GM19035 (cell line): Measurements from ENCODE around the gene ATP6V0A4.
"Not testable (repeated sequence)": the region's sequence is repeated elsewhere in the genome, so short reads cannot be mapped to it uniquely, and the experiment has no call there.

Experiments used
- ATAC-seq: cut with Tn5 transposase; IDR thresholded peaks from one replicate; pipeline ENCODE4 v1.9.1; 2021; ENCODE audit not compliant: unreplicated experiment

The ATP6V0A4 gene

GRCh38 chr7:138705167-138705566 is 92.8 kb downstream of the ATP6V0A4 start:
- ATAC-seq: no peak

GRCh38 chr7:138701537-138701923 is 96.5 kb downstream of the ATP6V0A4 start:
- ATAC-seq: no peak

GRCh38 chr7:138700857-138701536 is 97.0 kb downstream of the ATP6V0A4 start, which contains the start of gene SVOPL:
TSS of gene SVOPL (minus strand) at chr7:138701362. CDS start at chr7:138679045, 22,317 bp downstream.
- no peak for ATAC-seq

DNA sequence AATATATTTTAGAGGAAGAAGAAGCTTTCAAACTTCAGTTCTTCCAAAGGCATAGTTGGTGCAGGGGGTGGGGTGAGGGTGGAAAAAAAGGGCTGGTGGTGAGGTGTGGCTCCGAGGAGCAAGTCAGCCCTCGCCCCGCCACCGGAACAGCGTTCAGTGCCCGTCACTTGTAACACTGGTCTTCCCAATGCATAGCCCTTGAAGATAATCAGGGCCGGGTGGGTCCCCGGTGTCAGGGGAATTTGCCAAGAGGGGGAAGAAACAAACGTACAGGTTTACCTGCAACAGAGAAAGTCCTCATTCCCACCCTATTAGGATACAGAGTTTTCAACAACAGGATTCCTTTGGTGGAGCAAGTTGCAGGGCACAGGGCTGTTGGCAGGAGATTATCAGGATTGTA is 98.3 kb downstream of the ATP6V0A4 start:
- ATAC-seq: no peak

DNA sequence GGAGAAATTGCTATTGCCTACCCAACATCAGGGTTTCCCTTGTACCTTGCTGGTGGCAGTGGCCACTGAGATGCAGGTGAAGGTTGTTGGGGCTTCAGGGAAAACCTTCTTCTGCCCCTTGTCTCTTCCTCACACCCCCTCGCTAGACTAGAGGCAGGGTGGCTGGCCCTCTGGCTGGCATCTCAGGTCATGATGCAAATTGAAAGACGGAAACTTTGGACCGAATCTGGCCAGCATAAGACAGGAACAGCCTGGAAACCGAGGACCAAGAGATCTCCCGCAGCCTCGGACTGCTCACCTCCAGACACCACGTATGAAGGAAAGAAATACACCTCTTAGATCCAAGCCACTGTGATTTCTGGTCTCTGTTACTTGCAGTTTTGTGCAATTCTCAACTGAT is 99.7 kb downstream of the ATP6V0A4 start:
- ATAC-seq: no peak

- ATAC-seq: no peak
Measured at GRCh38 chr7:138697535-138698182, 100.3 kb downstream of the ATP6V0A4 start.

DNA sequence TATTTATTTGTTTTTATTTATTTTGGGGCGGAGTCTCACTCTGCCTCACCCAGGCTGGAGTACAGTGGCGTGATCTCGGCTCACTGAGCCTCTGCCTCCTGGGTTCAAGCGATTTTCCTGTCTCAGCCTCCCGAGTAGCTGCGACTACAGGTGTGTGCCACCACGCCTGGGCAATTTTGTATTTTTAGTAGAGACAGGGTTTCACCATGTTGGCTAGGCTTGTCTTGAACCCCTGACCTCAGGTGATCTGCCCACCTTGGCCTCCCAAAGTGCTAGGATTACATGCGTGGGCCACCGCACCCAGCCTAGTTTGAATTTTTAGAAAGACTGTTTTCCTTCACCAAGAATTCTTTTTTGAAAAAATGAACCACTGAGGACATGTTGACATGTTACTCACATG is 102.2 kb downstream of the ATP6V0A4 start:
- ATAC-seq: not testable (repeated sequence)

GRCh38 chr7:138695106-138695505 is 102.9 kb downstream of the ATP6V0A4 start:
- ATAC-seq: no peak

- no peak for ATAC-seq
Measured at GRCh38 chr7:138691178-138691577, 106.8 kb downstream of the ATP6V0A4 start.

GRCh38 chr7:138690495-138690894 is 107.5 kb downstream of the ATP6V0A4 start:
- no peak for ATAC-seq

DNA sequence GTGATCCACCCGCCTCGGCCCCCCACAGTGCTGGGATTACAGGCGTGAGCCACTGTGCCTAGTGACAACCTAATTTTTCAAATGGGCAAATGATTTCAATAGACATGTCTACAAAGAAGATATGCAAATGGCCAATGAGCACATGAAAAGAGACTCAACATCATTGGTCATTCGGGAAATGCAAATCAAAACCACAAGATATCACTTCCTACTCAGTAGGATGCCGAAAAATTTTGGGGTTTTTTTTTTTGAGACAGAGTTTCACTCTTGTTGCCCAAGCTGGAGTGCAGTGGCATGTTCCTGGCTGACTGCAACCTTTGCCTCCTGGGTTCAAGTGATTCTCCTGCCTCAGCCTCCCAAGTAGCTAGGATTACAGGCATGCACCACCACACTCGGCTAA is 110.0 kb downstream of the ATP6V0A4 start:
- not testable (repeated sequence) for ATAC-seq

DNA sequence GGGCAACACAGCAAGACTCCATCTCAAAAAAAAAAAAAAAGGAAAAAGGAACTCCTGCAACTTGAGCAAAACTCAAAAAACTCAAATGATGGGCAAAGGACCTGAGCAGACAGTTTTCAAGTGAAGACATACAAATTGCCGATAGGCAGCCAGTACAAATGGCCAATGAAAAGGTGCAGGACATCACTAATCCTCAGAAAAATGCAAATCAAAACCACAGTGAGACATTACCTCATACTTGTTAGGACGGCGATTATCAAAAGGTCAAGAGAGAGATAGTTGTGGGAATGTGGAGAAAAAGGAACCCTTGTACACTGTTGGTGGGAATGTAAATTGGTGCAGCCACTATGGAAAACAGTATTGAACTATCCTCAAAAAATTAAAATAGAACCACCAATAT is 113.7 kb downstream of the ATP6V0A4 start:
- ATAC-seq: no peak

DNA sequence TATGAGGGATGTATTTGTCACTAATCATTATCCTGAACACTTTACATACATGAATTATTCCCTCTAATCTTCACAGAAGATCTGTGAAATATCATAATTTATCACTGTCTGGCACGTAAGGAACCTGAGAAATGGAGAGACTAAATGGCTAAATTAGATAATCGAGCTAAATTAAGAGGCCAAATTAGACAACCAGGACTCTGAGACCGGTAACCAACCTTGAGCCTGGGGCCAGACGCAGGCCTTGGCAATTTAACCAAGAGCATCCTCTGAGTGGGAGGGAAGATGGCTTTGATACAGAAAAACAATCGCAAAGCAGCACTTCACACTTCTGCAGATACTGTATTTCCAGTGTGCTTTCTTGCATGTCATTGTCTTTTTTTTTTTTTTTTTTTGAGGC is 118.2 kb downstream of the ATP6V0A4 start:
- no peak for ATAC-seq

- no peak for ATAC-seq
Measured at GRCh38 chr7:138670594-138670993, 127.4 kb downstream of the ATP6V0A4 start.

- ATAC-seq: no peak
Measured at GRCh38 chr7:138669364-138669763, 128.6 kb downstream of the ATP6V0A4 start.

GRCh38 chr7:138668946-138669345 is 129.1 kb downstream of the ATP6V0A4 start:
- no peak for ATAC-seq

DNA sequence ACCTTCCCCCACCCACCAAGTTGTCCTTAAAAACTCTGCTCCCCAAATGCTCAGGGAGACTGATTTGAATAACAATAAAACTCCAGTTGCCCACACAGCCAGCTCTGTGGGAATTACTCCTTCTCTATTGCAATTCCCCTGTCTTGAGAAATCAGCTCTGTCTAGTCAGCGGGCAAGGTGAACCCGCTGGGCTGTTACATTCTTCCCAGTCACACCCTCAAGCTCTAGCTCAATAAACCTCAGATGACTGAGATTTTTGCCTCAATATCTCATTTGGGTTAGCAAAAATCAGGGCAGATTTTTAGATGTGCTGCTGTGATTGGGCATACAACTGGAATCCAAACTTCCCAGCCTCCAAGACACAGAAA is 129.8 kb downstream of the ATP6V0A4 start:
- no peak for ATAC-seq

GRCh38 chr7:138667535-138668228 is 130.3 kb downstream of the ATP6V0A4 start:
- ATAC-seq: no peak

DNA sequence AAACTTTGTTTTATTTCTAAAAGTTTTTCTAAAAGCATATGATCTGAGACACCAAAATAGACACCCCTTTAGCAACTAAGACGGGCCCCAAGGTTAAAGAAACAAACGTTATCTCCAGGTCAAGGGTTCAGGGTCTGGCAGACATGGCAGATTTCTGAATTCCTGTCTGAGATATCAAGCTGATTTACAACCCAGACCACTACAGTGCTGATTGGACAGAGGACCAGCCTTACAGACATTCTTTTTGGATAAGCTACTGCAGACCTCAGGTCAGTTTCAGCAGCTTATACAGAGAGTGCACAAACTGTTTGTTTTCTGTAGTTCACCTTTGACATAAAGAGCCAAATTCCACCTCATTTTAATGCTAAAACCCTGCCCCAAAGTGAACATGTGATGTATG is 131.6 kb downstream of the ATP6V0A4 start:
- no peak for ATAC-seq

GRCh38 chr7:138665669-138666140 is 132.3 kb downstream of the ATP6V0A4 start:
- no peak for ATAC-seq

GRCh38 chr7:138665249-138665648 is 132.7 kb downstream of the ATP6V0A4 start:
- ATAC-seq: no peak
